DOHH2 (cell line): ENCODE measurements around the gene WWP2.

Experiments
- CTCF ChIP-seq: fragments of 200-600 bp; sonication (generic); IDR thresholded peaks from one replicate; pipeline ENCODE4 v1.5.1; 2014; ENCODE audit warnings: antibody characterized with exemption, mild to moderate bottlenecking, low read depth, low read length; ENCODE audit not compliant: poor library complexity, severe bottlenecking
- EZH2phosphoT487 ChIP-seq: fragments of 200-600 bp; sonication (generic); IDR thresholded peaks from 2 replicates; pipeline ENCODE4 v1.6.1; 2017; ENCODE audit warnings: borderline replicate concordance, mild to moderate bottlenecking, antibody characterized with exemption, low read length, moderate library complexity, mixed read lengths

GRCh38 chr16:69837380-69837779 lies 75.2 kb downstream of the WWP2 start:
- no peak for TF ChIP-seq CTCF
- TF ChIP-seq EZH2phosphoT487 = no peak
